SIG-M5 treated with dmso at 0.1 percent for 504 hours (cell line): ENCODE results near the gene PPP2R5E.

ENCODE experiments used
- DNase-seq: peaks from one replicate; lab custom pipeline; 2025; ENCODE audit not compliant: unreplicated experiment; lab: John Stamatoyannopoulos, UW

Gene PPP2R5E

GRCh38 chr14:63474111-63474510, 69.1 kb downstream of the PPP2R5E start:
- no peak for DNase-seq

- DNase-seq: peak; percentile 67
These were observed 70.0 kb downstream of the PPP2R5E start for GRCh38 chr14:63472986-63473788.

GRCh38 chr14:63470962-63471793, 72.0 kb downstream of the PPP2R5E start:
- DNase-seq: peak; percentile 48

- no peak for DNase-seq
These were observed 74.9 kb downstream of the PPP2R5E start for GRCh38 chr14:63468294-63468693.

- no peak for DNase-seq
These were observed 75.6 kb downstream of the PPP2R5E start for GRCh38 chr14:63467440-63468072.

GRCh38 chr14:63465347-63465746, 77.8 kb downstream of the PPP2R5E start:
- no peak for DNase-seq

- DNase-seq: no peak
These were observed 82.4 kb downstream of the PPP2R5E start for GRCh38 chr14:63460680-63461369.

- no peak for DNase-seq
These were observed 83.4 kb downstream of the PPP2R5E start for GRCh38 chr14:63459738-63460137.

GRCh38 chr14:63457498-63457897, 85.7 kb downstream of the PPP2R5E start:
- DNase-seq: no peak

- no peak for DNase-seq
These were observed 88.1 kb downstream of the PPP2R5E start for GRCh38 chr14:63454863-63455622.

- DNase-seq: no peak
These were observed 88.7 kb downstream of the PPP2R5E start for GRCh38 chr14:63454436-63454835.

- no peak for DNase-seq
These were observed 89.7 kb downstream of the PPP2R5E start for GRCh38 chr14:63453443-63453936.

- no peak for DNase-seq
These were observed 90.4 kb downstream of the PPP2R5E start for GRCh38 chr14:63452796-63453195.

GRCh38 chr14:63448841-63449240, 94.3 kb downstream of the PPP2R5E start:
- DNase-seq: no peak

GRCh38 chr14:63444588-63444987, 98.6 kb downstream of the PPP2R5E start:
- no peak for DNase-seq

- no peak for DNase-seq
These were observed 99.2 kb downstream of the PPP2R5E start for GRCh38 chr14:63443988-63444387.

- DNase-seq: no peak
These were observed 99.8 kb downstream of the PPP2R5E start for GRCh38 chr14:63443361-63443760.

GRCh38 chr14:63438065-63438757, 105.0 kb downstream of the PPP2R5E start:
- DNase-seq: peak; percentile 53

- no peak for DNase-seq
These were observed 106.7 kb downstream of the PPP2R5E start for GRCh38 chr14:63436286-63437098.
